GM12878 (cell line): Measurements from ENCODE around the gene MSI2. TPM values are rescaled to one million over a fixed set of nuclear protein-coding genes. Genes with fewer than 3 reads are reported as not detected.

ENCODE experiments used
- ATAC-seq: fragments of 200-7000 bp; cut with Tn5 transposase; 3 replicates; pipeline ENCODE4 v1.9.1; 2020; ENCODE audit warnings: mild to moderate bottlenecking, moderate library complexity
- BruUV-seq: library from RNA; stranded (reverse); fragments of 400-500 nt; replicated peaks from 2 replicates; lab custom pipeline; 2021; lab: Mats Ljungman, UMichigan
- CTCF ChIA-PET: fragments of 300-600 bp; sonication (Branson Sonifier 250); formaldehyde crosslinking; extraction: SDS; loops from one replicate; lab custom pipeline; 2021; ENCODE audit warnings: inconsistent platforms; lab: Yijun Ruan, JAX
- POLR2A ChIA-PET: fragments of 350-600 bp; formaldehyde crosslinking; extraction: SDS; loops from one replicate; lab custom pipeline; 2021; ENCODE audit warnings: inconsistent platforms; lab: Charles Lee
- RAD21 ChIA-PET: fragments of 300-600 bp; sonication (Branson Sonifier 250); formaldehyde crosslinking; loops from one replicate; lab custom pipeline; 2023; ENCODE audit warnings: antibody characterized with exemption; ENCODE audit not compliant: unreplicated experiment; lab: Charles Lee
- SMC1A ChIA-PET: fragments of 300-600 bp; sonication (Branson Sonifier 250); formaldehyde crosslinking; loops from one replicate; lab custom pipeline; 2023; ENCODE audit not compliant: unreplicated experiment, uncharacterized antibody; lab: Charles Lee
- DNase-seq: peaks from one replicate; pipeline ENCODE4 v3.0.0-alpha.2; 2011; ENCODE audit warnings: low read depth, low spot score
- FAIRE-seq: peaks from 3 replicates; lab custom pipeline; 2011; peaks lifted over from hg19 to GRCh38; lab: Jason Lieb, UNC
- H2AFZ ChIP-seq: 2 replicates; pipeline ENCODE4 v1.6.0; 2011; ENCODE audit warnings: low read depth, low read length, control low read depth; ENCODE audit not compliant: control insufficient read depth
- H3K27ac ChIP-seq: 2 replicates; pipeline ENCODE4 v1.5.1; 2011; ENCODE audit warnings: control low read depth; ENCODE audit not compliant: control insufficient read depth, insufficient read depth
- H3K27me3 ChIP-seq, 2 experiments: replicated peaks in 1 of 2; 2 replicates each; pipeline versions ENCODE4 v1.6.0 to v1.6.1; 2011; ENCODE audit warnings: low read length in 1 of 2; ENCODE audit not compliant: control insufficient read depth in 2 of 2, insufficient read depth in 2 of 2
- H3K36me3 ChIP-seq, 2 experiments: 2 replicates each; pipeline ENCODE4 v1.5.1; 2011; ENCODE audit warnings: low read length in 1 of 2; ENCODE audit not compliant: control insufficient read depth in 2 of 2, insufficient read depth in 2 of 2
- H3K4me1 ChIP-seq: 2 replicates; pipeline ENCODE4 v1.6.1; 2011; ENCODE audit warnings: mild to moderate bottlenecking, low read length, moderate library complexity, mixed read lengths; ENCODE audit not compliant: control insufficient read depth, insufficient read depth
- H3K4me2 ChIP-seq: 2 replicates; pipeline ENCODE4 v1.6.0; 2011; ENCODE audit warnings: control low read depth; ENCODE audit not compliant: control insufficient read depth, insufficient read depth
- H3K4me3 ChIP-seq: fragments of 200-600 bp; sonication (generic); 2 replicates; pipeline ENCODE4 v1.5.1; 2016
- H3K79me2 ChIP-seq: 2 replicates; pipeline ENCODE4 v1.6.0; 2011; ENCODE audit warnings: low read length; ENCODE audit not compliant: control insufficient read depth, insufficient read depth
- H3K9ac ChIP-seq: 2 replicates; pipeline ENCODE4 v1.8.0; 2011; ENCODE audit warnings: low read length, control low read depth, mixed read lengths; ENCODE audit not compliant: control insufficient read depth, insufficient read depth
- H3K9me3 ChIP-seq: replicated peaks from 3 replicates; pipeline ENCODE4 v1.5.1; 2011; ENCODE audit warnings: mild to moderate bottlenecking, low read length; ENCODE audit not compliant: control insufficient read depth, insufficient read depth
- H4K20me1 ChIP-seq: 2 replicates; pipeline ENCODE4 v1.6.0; 2011; ENCODE audit not compliant: control insufficient read depth, insufficient read depth
- CBX5 ChIP-seq: sonication (generic); IDR thresholded peaks from 2 replicates; pipeline ENCODE4 v1.6.1; 2016; ENCODE audit warnings: low read depth, moderate library complexity, mild to moderate bottlenecking, inconsistent platforms
- EP300 ChIP-seq, 2 experiments: fragments of 150-350 bp in 1 of 2; IDR thresholded peaks; 2 replicates each; pipeline ENCODE4 v1.6.1; 2011 to 2012; ENCODE audit warnings: low read depth in 2 of 2, low read length in 2 of 2, borderline replicate concordance in 1 of 2, improper control_type of control experiment in 1 of 2, inconsistent platforms in 1 of 2; ENCODE audit not compliant: control insufficient read depth in 1 of 2
- IKZF1 ChIP-seq: fragments of 450-650 bp; conservative IDR thresholded peaks from 2 replicates; pipeline ENCODE4 v1.6.1; 2017; ENCODE audit warnings: antibody characterized with exemption, mild to moderate bottlenecking
- KDM1A ChIP-seq: fragments of 200-600 bp; sonication (generic); IDR thresholded peaks from 2 replicates; pipeline ENCODE4 v1.6.1; 2016; ENCODE audit warnings: borderline replicate concordance
- POLR2A ChIP-seq: IDR thresholded peaks from 2 replicates; pipeline ENCODE4 v1.6.1; 2011; ENCODE audit warnings: low read depth, mild to moderate bottlenecking, low read length
- RUNX3 ChIP-seq: IDR thresholded peaks from 2 replicates; pipeline ENCODE4 v1.6.1; 2012; ENCODE audit warnings: low read length, inconsistent platforms
- ZBED1 ChIP-seq: IDR thresholded peaks from 2 replicates; pipeline ENCODE4 v1.6.1; 2016; ENCODE audit warnings: borderline replicate concordance
- WGBS: methylation state at CpG from one replicate; pipeline ENCODE4 v1.1.6; 2016; ENCODE audit warnings: low lambda C conversion rate; ENCODE audit not compliant: insufficient replicate concordance, insufficient coverage; ENCODE audit errors: missing lambda C conversion rate; 5-methylcytosine and 5-hydroxymethylcytosine counted together
- in situ Hi-C: fragments of 300-500 bp; cut with MboI; formaldehyde crosslinking; loops from 9 replicates; pipeline ENCODE4 v1.14.3; 2018; ENCODE audit warnings: mixed read lengths
- intact Hi-C: fragments of 100-400 bp; cut with micrococcal nuclease; formaldehyde crosslinking; loops from one replicate; pipeline ENCODE4 v1.14.2; 2022; ENCODE audit not compliant: unreplicated experiment
- polyA plus RNA-seq, 11 experiments: library from polyadenylated mRNA; depleted of rRNA in 4 of 11; unstranded in 6 of 11; stranded (reverse) in 5 of 11; fragments of >200 nt; fragmentation: Nextera tagmentation in 4 of 11; fragmentation: Illumina TruSeq in 1 of 11; extraction: Ambion mirVana in 4 of 11; extraction: Trizol in 1 of 11; gene quantifications; 1 replicate in 1 of 11; 2 replicates in 10 of 11; pipeline versions ENCODE4 v1.2.1 to v1.2.3, GENCODE V29; 2011 to 2016; ENCODE audit warnings: inconsistent platforms in 2 of 11, missing spikeins in 2 of 11, low read depth in 1 of 11
- total RNA-seq, 4 experiments: library from RNA; depleted of rRNA in 3 of 4; stranded (reverse); fragments of >200 nt in 3 of 4; fragmentation: Illumina TruSeq in 1 of 4; extraction: Trizol in 1 of 4; gene quantifications; 2 replicates each; pipeline versions ENCODE4 v1.2.1 to v1.2.3, GENCODE V29; 2013 to 2021
- TF ChIP-seq, protein P1 (sequence below): fragments of 450-650 bp; IDR thresholded peaks from 2 replicates; pipeline ENCODE4 v1.6.1; 2017; ENCODE audit warnings: antibody characterized with exemption, mild to moderate bottlenecking, moderate library complexity
- TF ChIP-seq, protein P2 (sequence below): fragments of 450-650 bp; formaldehyde crosslinking; IDR thresholded peaks from 2 replicates; pipeline ENCODE4 v1.4.0; 2020; ENCODE audit warnings: mild to moderate bottlenecking, moderate library complexity
- TF ChIP-seq, protein P3 (sequence below): IDR thresholded peaks from 2 replicates; pipeline ENCODE4 v1.6.1; 2012; ENCODE audit warnings: improper control_type of control experiment, low read depth, low read length; ENCODE audit not compliant: insufficient replicate concordance

The MSI2 gene
- total and polyA plus RNA-seq, 10 of the 15 experiments (the other 5 are each of a cell fraction or from before 2014, with no cell fraction given) = 6.1 to 76.1 (median 42.0) TPM

DNA sequence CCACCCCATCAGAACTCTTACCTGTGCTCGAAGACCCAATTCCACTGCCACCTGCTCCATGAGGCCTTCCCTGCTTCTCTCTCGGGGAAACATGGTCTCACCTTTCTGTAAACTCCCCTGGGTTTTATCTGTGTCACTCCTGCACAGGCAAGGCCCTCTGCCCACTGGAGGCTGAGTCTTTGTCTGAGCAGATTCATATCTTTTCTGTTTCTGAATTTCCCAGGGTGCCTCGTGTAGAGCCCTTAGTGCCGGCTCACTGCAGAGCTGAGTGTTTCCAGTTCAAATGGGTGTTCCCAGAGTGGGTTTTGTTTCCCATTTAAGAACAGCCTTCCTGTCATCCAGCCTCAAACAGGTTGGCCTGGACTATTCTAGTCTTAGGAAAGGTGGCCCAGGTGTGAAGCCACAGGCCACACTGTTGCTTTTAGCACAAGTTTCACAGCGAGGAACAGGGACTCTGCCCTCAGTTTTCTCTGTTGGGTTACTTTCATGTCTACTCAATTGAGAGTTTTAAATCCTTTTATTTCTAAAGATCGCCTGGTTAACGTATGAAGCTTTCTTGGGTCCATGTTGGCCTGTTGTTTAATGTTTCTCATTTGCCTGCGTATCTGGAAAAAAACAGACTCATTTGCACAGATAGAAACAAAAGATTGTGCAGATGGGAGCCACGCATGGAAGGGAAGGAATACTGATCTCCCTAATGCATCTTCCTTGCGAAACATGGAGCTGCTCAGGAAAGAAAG lies 228.7 kb downstream of the MSI2 start:
- Histone ChIP-seq H3K4me2 (peak overlapping the region; percentile 81; the same call in 1 of the 2 replicates), H3K4me1 (peaks cover 40% of the 10 kb centered on the region), H3K4me3 (no peak overlapping the region), H3K79me2 (peaks cover 19% of the 10 kb centered on the region), H3K27ac (peak overlapping the region; percentile 72; the same call in 1 of the 2 replicates), H3K36me3 (no peaks in the 10 kb centered on the region; a peak in 1 of 4 replicates), H2AFZ (no peak overlapping the region), H3K9ac (no peak overlapping the region), H3K27me3 (no peaks in the 10 kb centered on the region), H4K20me1 (no peaks in the 10 kb centered on the region), H3K9me3 (no peaks in the 10 kb centered on the region)
- BruUV-seq = no TSS peak
- in situ Hi-C loops (no loop called here), intact Hi-C loops (no loop called here)
- ChIA-PET SMC1A (interaction anchor here (0.6 to 10.8 kb wide), 6 partner anchors 14 to 127 kb away, joined by 3 to 102 read pairs (median 6); no protein-coding TSS in a partner anchor), RAD21 (interaction anchor here (0.9 to 5.7 kb wide), 8 partner anchors 15 to 187 kb away, joined by 3 to 28 read pairs (median 4); no protein-coding TSS in a partner anchor), POLR2A (interaction anchor here (0.6 to 2.4 kb wide), 7 partner anchors 9 to 45 kb away, joined by 3 to 12 read pairs (median 4); no protein-coding TSS in a partner anchor), CTCF (interaction anchor here (0.7 to 3.3 kb wide), 9 partner anchors 8 to 242 kb away, joined by 3 to 17 read pairs (median 5); no protein-coding TSS in a partner anchor)
- 95% methylated on average over 10 of the region's 10 CpGs for WGBS
- FAIRE-seq (no peak), ATAC-seq (peak; percentile 25; the same call in 2 of the 3 replicates), DNase-seq (no peak)
- TF ChIP-seq, protein P1, sequence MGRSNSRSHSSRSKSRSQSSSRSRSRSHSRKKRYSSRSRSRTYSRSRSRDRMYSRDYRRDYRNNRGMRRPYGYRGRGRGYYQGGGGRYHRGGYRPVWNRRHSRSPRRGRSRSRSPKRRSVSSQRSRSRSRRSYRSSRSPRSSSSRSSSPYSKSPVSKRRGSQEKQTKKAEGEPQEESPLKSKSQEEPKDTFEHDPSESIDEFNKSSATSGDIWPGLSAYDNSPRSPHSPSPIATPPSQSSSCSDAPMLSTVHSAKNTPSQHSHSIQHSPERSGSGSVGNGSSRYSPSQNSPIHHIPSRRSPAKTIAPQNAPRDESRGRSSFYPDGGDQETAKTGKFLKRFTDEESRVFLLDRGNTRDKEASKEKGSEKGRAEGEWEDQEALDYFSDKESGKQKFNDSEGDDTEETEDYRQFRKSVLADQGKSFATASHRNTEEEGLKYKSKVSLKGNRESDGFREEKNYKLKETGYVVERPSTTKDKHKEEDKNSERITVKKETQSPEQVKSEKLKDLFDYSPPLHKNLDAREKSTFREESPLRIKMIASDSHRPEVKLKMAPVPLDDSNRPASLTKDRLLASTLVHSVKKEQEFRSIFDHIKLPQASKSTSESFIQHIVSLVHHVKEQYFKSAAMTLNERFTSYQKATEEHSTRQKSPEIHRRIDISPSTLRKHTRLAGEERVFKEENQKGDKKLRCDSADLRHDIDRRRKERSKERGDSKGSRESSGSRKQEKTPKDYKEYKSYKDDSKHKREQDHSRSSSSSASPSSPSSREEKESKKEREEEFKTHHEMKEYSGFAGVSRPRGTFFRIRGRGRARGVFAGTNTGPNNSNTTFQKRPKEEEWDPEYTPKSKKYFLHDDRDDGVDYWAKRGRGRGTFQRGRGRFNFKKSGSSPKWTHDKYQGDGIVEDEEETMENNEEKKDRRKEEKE = no peak
- TF ChIP-seq POLR2A (no peak), RUNX3 (peak; percentile 39), CBX5 (no peak), ZBED1 (no peak), EP300 (IDR thresholded peaks at IDR 0.05; ENCODE audit: borderline replicate concordance in 1 of 2, control insufficient read depth in 1 of 2, low read depth in 2 of 2, low read length in 2 of 2) (no peak), IKZF1 (peak; percentile 34; the same call in 1 of the 2 replicates), KDM1A (no peak)
- TF ChIP-seq, protein P2, sequence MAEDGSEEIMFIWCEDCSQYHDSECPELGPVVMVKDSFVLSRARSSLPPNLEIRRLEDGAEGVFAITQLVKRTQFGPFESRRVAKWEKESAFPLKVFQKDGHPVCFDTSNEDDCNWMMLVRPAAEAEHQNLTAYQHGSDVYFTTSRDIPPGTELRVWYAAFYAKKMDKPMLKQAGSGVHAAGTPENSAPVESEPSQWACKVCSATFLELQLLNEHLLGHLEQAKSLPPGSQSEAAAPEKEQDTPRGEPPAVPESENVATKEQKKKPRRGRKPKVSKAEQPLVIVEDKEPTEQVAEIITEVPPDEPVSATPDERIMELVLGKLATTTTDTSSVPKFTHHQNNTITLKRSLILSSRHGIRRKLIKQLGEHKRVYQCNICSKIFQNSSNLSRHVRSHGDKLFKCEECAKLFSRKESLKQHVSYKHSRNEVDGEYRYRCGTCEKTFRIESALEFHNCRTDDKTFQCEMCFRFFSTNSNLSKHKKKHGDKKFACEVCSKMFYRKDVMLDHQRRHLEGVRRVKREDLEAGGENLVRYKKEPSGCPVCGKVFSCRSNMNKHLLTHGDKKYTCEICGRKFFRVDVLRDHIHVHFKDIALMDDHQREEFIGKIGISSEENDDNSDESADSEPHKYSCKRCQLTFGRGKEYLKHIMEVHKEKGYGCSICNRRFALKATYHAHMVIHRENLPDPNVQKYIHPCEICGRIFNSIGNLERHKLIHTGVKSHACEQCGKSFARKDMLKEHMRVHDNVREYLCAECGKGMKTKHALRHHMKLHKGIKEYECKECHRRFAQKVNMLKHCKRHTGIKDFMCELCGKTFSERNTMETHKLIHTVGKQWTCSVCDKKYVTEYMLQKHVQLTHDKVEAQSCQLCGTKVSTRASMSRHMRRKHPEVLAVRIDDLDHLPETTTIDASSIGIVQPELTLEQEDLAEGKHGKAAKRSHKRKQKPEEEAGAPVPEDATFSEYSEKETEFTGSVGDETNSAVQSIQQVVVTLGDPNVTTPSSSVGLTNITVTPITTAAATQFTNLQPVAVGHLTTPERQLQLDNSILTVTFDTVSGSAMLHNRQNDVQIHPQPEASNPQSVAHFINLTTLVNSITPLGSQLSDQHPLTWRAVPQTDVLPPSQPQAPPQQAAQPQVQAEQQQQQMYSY (CRISPR knock-in tag) = no peak
- TF ChIP-seq, protein P3, sequence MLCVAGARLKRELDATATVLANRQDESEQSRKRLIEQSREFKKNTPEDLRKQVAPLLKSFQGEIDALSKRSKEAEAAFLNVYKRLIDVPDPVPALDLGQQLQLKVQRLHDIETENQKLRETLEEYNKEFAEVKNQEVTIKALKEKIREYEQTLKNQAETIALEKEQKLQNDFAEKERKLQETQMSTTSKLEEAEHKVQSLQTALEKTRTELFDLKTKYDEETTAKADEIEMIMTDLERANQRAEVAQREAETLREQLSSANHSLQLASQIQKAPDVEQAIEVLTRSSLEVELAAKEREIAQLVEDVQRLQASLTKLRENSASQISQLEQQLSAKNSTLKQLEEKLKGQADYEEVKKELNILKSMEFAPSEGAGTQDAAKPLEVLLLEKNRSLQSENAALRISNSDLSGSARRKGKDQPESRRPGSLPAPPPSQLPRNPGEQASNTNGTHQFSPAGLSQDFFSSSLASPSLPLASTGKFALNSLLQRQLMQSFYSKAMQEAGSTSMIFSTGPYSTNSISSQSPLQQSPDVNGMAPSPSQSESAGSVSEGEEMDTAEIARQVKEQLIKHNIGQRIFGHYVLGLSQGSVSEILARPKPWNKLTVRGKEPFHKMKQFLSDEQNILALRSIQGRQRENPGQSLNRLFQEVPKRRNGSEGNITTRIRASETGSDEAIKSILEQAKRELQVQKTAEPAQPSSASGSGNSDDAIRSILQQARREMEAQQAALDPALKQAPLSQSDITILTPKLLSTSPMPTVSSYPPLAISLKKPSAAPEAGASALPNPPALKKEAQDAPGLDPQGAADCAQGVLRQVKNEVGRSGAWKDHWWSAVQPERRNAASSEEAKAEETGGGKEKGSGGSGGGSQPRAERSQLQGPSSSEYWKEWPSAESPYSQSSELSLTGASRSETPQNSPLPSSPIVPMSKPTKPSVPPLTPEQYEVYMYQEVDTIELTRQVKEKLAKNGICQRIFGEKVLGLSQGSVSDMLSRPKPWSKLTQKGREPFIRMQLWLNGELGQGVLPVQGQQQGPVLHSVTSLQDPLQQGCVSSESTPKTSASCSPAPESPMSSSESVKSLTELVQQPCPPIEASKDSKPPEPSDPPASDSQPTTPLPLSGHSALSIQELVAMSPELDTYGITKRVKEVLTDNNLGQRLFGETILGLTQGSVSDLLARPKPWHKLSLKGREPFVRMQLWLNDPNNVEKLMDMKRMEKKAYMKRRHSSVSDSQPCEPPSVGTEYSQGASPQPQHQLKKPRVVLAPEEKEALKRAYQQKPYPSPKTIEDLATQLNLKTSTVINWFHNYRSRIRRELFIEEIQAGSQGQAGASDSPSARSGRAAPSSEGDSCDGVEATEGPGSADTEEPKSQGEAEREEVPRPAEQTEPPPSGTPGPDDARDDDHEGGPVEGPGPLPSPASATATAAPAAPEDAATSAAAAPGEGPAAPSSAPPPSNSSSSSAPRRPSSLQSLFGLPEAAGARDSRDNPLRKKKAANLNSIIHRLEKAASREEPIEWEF = no peak
